HG03432 (cell line): ENCODE data around the gene TGOLN2.
"Not testable (repeated sequence)": the region's sequence is repeated elsewhere in the genome, so short reads cannot be mapped to it uniquely, and the experiment has no call there.

Experiments used
- ATAC-seq: cut with Tn5 transposase; IDR thresholded peaks from one replicate; pipeline ENCODE4 v1.9.1; 2021; ENCODE audit warnings: mild to moderate bottlenecking, moderate library complexity; ENCODE audit not compliant: unreplicated experiment

The TGOLN2 gene

GRCh38 chr2:85327822-85328617 is at the start of gene TGOLN2:
TGOLN2 (minus strand) TSS chr2:85327989; CDS start chr2:85327962, 27 bp downstream.
- ATAC-seq = peak; percentile 91

- no peak for ATAC-seq
These were observed 49.3 kb upstream of the TGOLN2 start for GRCh38 chr2:85377083-85377482.

GRCh38 chr2:85376291-85377065 is 48.7 kb upstream of the TGOLN2 start:
- ATAC-seq = no peak

- no peak for ATAC-seq
These were observed 43.3 kb upstream of the TGOLN2 start for GRCh38 chr2:85371045-85371444.

GRCh38 chr2:85369500-85369899 is 41.7 kb upstream of the TGOLN2 start:
- no peak for ATAC-seq

GRCh38 chr2:85368921-85369320 is 41.1 kb upstream of the TGOLN2 start:
- no peak for ATAC-seq

- no peak for ATAC-seq
These were observed 39.4 kb upstream of the TGOLN2 start for GRCh38 chr2:85367180-85367579.

GRCh38 chr2:85362653-85363387 is 35.0 kb upstream of the TGOLN2 start:
- ATAC-seq = not testable (repeated sequence)

- ATAC-seq = no peak
These were observed 29.9 kb upstream of the TGOLN2 start for GRCh38 chr2:85357736-85358135.

- no peak for ATAC-seq
These were observed 28.4 kb upstream of the TGOLN2 start for GRCh38 chr2:85356186-85356585.

GRCh38 chr2:85355521-85355920 is 27.7 kb upstream of the TGOLN2 start:
- ATAC-seq = no peak

GRCh38 chr2:85355073-85355410 is 27.3 kb upstream of the TGOLN2 start:
- peak; percentile 1 for ATAC-seq

- peak; percentile 96 for ATAC-seq
These were observed 26.7 kb upstream of the TGOLN2 start, which contains the start of the genes ELMOD3 and RETSAT for GRCh38 chr2:85354286-85355072. ELMOD3 (plus strand) TSS chr2:85354769; CDS start chr2:85357199, 2,430 bp downstream. RETSAT (minus strand) TSS chr2:85354528; CDS start chr2:85354507, 21 bp downstream.

GRCh38 chr2:85353876-85354285 is 26.1 kb upstream of the TGOLN2 start:
- ATAC-seq = peak; percentile 17

GRCh38 chr2:85347599-85347998 is 19.8 kb upstream of the TGOLN2 start:
- no peak for ATAC-seq

GRCh38 chr2:85344356-85344954 is 16.7 kb upstream of the TGOLN2 start:
- no peak for ATAC-seq

- ATAC-seq = not testable (repeated sequence)
These were observed 15.6 kb upstream of the TGOLN2 start for GRCh38 chr2:85343207-85343895.

- ATAC-seq = no peak
These were observed 14.4 kb upstream of the TGOLN2 start for GRCh38 chr2:85342156-85342555.

- no peak for ATAC-seq
These were observed 13.7 kb upstream of the TGOLN2 start for GRCh38 chr2:85341269-85342029.
